T-helper 2 cell treated with Interferon-gamma antibody and Interleukin-4, amounts not matched to agents 5 μg/mL and 100 μg/mL, for 36 hours (primary cell): ENCODE data around the gene LDHAL6B.

Experiments used
- DNase-seq: peaks from one replicate; pipeline ENCODE4 v3.0.0; 2021; ENCODE audit warnings: low spot score
- H3K27ac Mint-ChIP-seq: one replicate; pipeline ENCODE4 v1.8.0; 2021; ENCODE audit warnings: mild to moderate bottlenecking, mixed read lengths
- H3K27me3 Mint-ChIP-seq: one replicate; pipeline ENCODE4 v1.8.0; 2021; ENCODE audit warnings: low read depth, mixed read lengths
- H3K36me3 Mint-ChIP-seq: one replicate; pipeline ENCODE4 v1.8.0; 2021; ENCODE audit warnings: low read depth, mixed read lengths
- H3K4me1 Mint-ChIP-seq: one replicate; pipeline ENCODE4 v1.8.0; 2021; ENCODE audit warnings: low read depth, mixed read lengths
- H3K4me3 Mint-ChIP-seq: one replicate; pipeline ENCODE4 v1.8.0; 2022; ENCODE audit warnings: mild to moderate bottlenecking, moderate library complexity, mixed read lengths
- H3K9me3 Mint-ChIP-seq: one replicate; pipeline ENCODE4 v1.8.0; 2021; ENCODE audit warnings: mixed read lengths

Gene LDHAL6B

GRCh38 chr15:59217876-59218498, 11.3 kb downstream of the LDHAL6B start:
- H3K27me3 Mint-ChIP-seq, result no peaks in the 10 kb centered on the region
- no peaks in the 10 kb centered on the region for H3K4me1 Mint-ChIP-seq
- no peak overlapping the region for H3K4me3 Mint-ChIP-seq
- H3K9me3 Mint-ChIP-seq, result no peaks in the 10 kb centered on the region
- H3K36me3 Mint-ChIP-seq, result peaks cover 6% of the 10 kb centered on the region
- no peak for DNase-seq
- H3K27ac Mint-ChIP-seq, result no peak overlapping the region

GRCh38 chr15:59218710-59219109, 12.1 kb downstream of the LDHAL6B start:
- no peak overlapping the region for H3K4me3 Mint-ChIP-seq
- peaks cover 6% of the 10 kb centered on the region for H3K36me3 Mint-ChIP-seq
- H3K27me3 Mint-ChIP-seq, result no peaks in the 10 kb centered on the region
- no peak overlapping the region for H3K27ac Mint-ChIP-seq
- H3K9me3 Mint-ChIP-seq, result no peaks in the 10 kb centered on the region
- H3K4me1 Mint-ChIP-seq, result no peaks in the 10 kb centered on the region
- no peak for DNase-seq

GRCh38 chr15:59221511-59222505, 15.2 kb downstream of the LDHAL6B start:
- Mint-ChIP-seq H3K36me3 (peaks cover 9% of the 10 kb centered on the region), H3K27me3 (no peaks in the 10 kb centered on the region), H3K4me1 (no peaks in the 10 kb centered on the region), H3K27ac (no peak overlapping the region), H3K4me3 (no peak overlapping the region), H3K9me3 (no peaks in the 10 kb centered on the region)
- DNase-seq, result no peak

GRCh38 chr15:59222906-59223550, 16.4 kb downstream of the LDHAL6B start:
- no peak for DNase-seq
- Mint-ChIP-seq H3K9me3 (no peaks in the 10 kb centered on the region), H3K4me1 (peaks cover 5% of the 10 kb centered on the region), H3K27ac (no peak overlapping the region), H3K4me3 (no peak overlapping the region), H3K36me3 (peaks cover 15% of the 10 kb centered on the region), H3K27me3 (peaks cover 3% of the 10 kb centered on the region)

- no peak overlapping the region for H3K27ac Mint-ChIP-seq
- H3K4me3 Mint-ChIP-seq, result no peak overlapping the region
- H3K36me3 Mint-ChIP-seq, result peaks cover 15% of the 10 kb centered on the region
- no peak for DNase-seq
- H3K9me3 Mint-ChIP-seq, result no peaks in the 10 kb centered on the region
- H3K4me1 Mint-ChIP-seq, result peaks cover 5% of the 10 kb centered on the region
- H3K27me3 Mint-ChIP-seq, result peaks cover 3% of the 10 kb centered on the region
Observed at GRCh38 chr15:59223736-59224135, 17.1 kb downstream of the LDHAL6B start.

GRCh38 chr15:59224474-59224873, 17.8 kb downstream of the LDHAL6B start:
- no peak overlapping the region for H3K27ac Mint-ChIP-seq
- peaks cover 5% of the 10 kb centered on the region for H3K4me1 Mint-ChIP-seq
- H3K36me3 Mint-ChIP-seq, result peaks cover 15% of the 10 kb centered on the region
- H3K27me3 Mint-ChIP-seq, result peaks cover 3% of the 10 kb centered on the region
- H3K4me3 Mint-ChIP-seq, result no peak overlapping the region
- no peak for DNase-seq
- H3K9me3 Mint-ChIP-seq, result no peaks in the 10 kb centered on the region

- Mint-ChIP-seq H3K9me3 (no peaks in the 10 kb centered on the region), H3K27me3 (peaks cover 3% of the 10 kb centered on the region), H3K27ac (no peak overlapping the region), H3K4me3 (no peak overlapping the region), H3K36me3 (peaks cover 11% of the 10 kb centered on the region), H3K4me1 (peaks cover 5% of the 10 kb centered on the region)
- DNase-seq, result no peak
Observed at GRCh38 chr15:59227021-59227420, 20.4 kb downstream of the LDHAL6B start.

- no peak overlapping the region for H3K4me3 Mint-ChIP-seq
Observed at GRCh38 chr15:59229015-59229414, 22.4 kb downstream of the LDHAL6B start.

GRCh38 chr15:59229453-59229852, 22.8 kb downstream of the LDHAL6B start:
- Mint-ChIP-seq H3K4me1 (peaks cover 5% of the 10 kb centered on the region), H3K4me3 (no peak overlapping the region), H3K9me3 (no peaks in the 10 kb centered on the region), H3K36me3 (peaks cover 8% of the 10 kb centered on the region), H3K27me3 (peaks cover 3% of the 10 kb centered on the region), H3K27ac (no peak overlapping the region)
- DNase-seq, result no peak

More at GRCh38 chr15:59229015-59229414, 22.4 kb downstream of the LDHAL6B start:
- DNase-seq, result no peak
- no peak overlapping the region for H3K27ac Mint-ChIP-seq
- peaks cover 5% of the 10 kb centered on the region for H3K4me1 Mint-ChIP-seq
- peaks cover 9% of the 10 kb centered on the region for H3K36me3 Mint-ChIP-seq
- no peaks in the 10 kb centered on the region for H3K9me3 Mint-ChIP-seq
- peaks cover 3% of the 10 kb centered on the region for H3K27me3 Mint-ChIP-seq

GRCh38 chr15:59230531-59231055, 23.9 kb downstream of the LDHAL6B start:
- DNase-seq, result no peak
- H3K4me1 Mint-ChIP-seq, result peaks cover 5% of the 10 kb centered on the region
- H3K36me3 Mint-ChIP-seq, result peaks cover 8% of the 10 kb centered on the region
- H3K4me3 Mint-ChIP-seq, result no peak overlapping the region
- peaks cover 7% of the 10 kb centered on the region for H3K27me3 Mint-ChIP-seq
- no peaks in the 10 kb centered on the region for H3K9me3 Mint-ChIP-seq
- H3K27ac Mint-ChIP-seq, result no peak overlapping the region

- H3K27me3 Mint-ChIP-seq, result peaks cover 3% of the 10 kb centered on the region
- H3K9me3 Mint-ChIP-seq, result no peaks in the 10 kb centered on the region
- H3K4me1 Mint-ChIP-seq, result peaks cover 5% of the 10 kb centered on the region
- H3K36me3 Mint-ChIP-seq, result peaks cover 7% of the 10 kb centered on the region
- H3K4me3 Mint-ChIP-seq, result no peak overlapping the region
- H3K27ac Mint-ChIP-seq, result no peak overlapping the region
- DNase-seq, result no peak
Observed at GRCh38 chr15:59232476-59232875, 25.8 kb downstream of the LDHAL6B start.

GRCh38 chr15:59236394-59236793, 29.8 kb downstream of the LDHAL6B start:
- Mint-ChIP-seq H3K4me1 (peaks cover 7% of the 10 kb centered on the region), H3K4me3 (no peak overlapping the region), H3K36me3 (peaks cover 5% of the 10 kb centered on the region), H3K27me3 (peaks cover 6% of the 10 kb centered on the region), H3K27ac (no peak overlapping the region), H3K9me3 (no peaks in the 10 kb centered on the region)
- DNase-seq, result no peak

GRCh38 chr15:59237119-59237855, 30.6 kb downstream of the LDHAL6B start:
- no peak overlapping the region for H3K27ac Mint-ChIP-seq
- no peak for DNase-seq
- H3K36me3 Mint-ChIP-seq, result peaks cover 4% of the 10 kb centered on the region
- peaks cover 6% of the 10 kb centered on the region for H3K27me3 Mint-ChIP-seq
- H3K4me3 Mint-ChIP-seq, result no peak overlapping the region
- H3K9me3 Mint-ChIP-seq, result no peaks in the 10 kb centered on the region
- peaks cover 7% of the 10 kb centered on the region for H3K4me1 Mint-ChIP-seq
